C4-2B (cell line): ENCODE results near the gene C1orf21.

ENCODE experiments used
- CTCF ChIP-seq: fragments of 450-650 bp; conservative IDR thresholded peaks from 2 replicates; pipeline ENCODE4 v1.5.1; 2017; ENCODE audit warnings: mild to moderate bottlenecking
- ZFX ChIP-seq: fragments of 450-650 bp; IDR thresholded peaks from 2 replicates; pipeline ENCODE4 v1.6.1; 2017

GRCh38 chr1:184359909-184360308 is 26.9 kb upstream of the C1orf21 start:
- TF ChIP-seq CTCF (no peak), ZFX (no peak)
